ENCODE measurements around the gene SERPINF2. TPM values are rescaled to one million over a fixed set of nuclear protein-coding genes. Genes with fewer than 3 reads are reported as not detected.

The SERPINF2 gene
- total RNA-seq, 4 donors from 2014 or later = 6.0 to 28.8 (median 9.1) TPM

- no peak for ATAC-seq (ENCODE audit: low FRiP score)
- DNase-seq (ENCODE audit: low spot score) = no peak
- TF ChIP-seq CTCF (IDR thresholded peaks at IDR 0.05) = no peak
Observed at GRCh38 chr17:1731194-1731506, 11.5 kb upstream of the SERPINF2 start.

- ATAC-seq (ENCODE audit: low FRiP score) (no peak), DNase-seq (ENCODE audit: low spot score) (no peak)
- no peak for TF ChIP-seq CTCF (IDR thresholded peaks at IDR 0.05)
Observed at GRCh38 chr17:1732241-1732832, 10.3 kb upstream of the SERPINF2 start.

GRCh38 chr17:1732833-1733321, 9.8 kb upstream of the SERPINF2 start:
- no peak for ATAC-seq (ENCODE audit: low FRiP score)
- no peak for TF ChIP-seq CTCF (IDR thresholded peaks at IDR 0.05)
- no peak for DNase-seq (ENCODE audit: low spot score)

- ATAC-seq (ENCODE audit: low FRiP score) (no peak), DNase-seq (ENCODE audit: low spot score) (no peak)
- no peak for TF ChIP-seq CTCF (IDR thresholded peaks at IDR 0.05)
Observed at GRCh38 chr17:1733759-1734158, 8.9 kb upstream of the SERPINF2 start.

GRCh38 chr17:1735418-1735817, 7.3 kb upstream of the SERPINF2 start:
- ATAC-seq (ENCODE audit: low FRiP score) (no peak), DNase-seq (ENCODE audit: low spot score) (no peak)
- no peak for TF ChIP-seq CTCF (IDR thresholded peaks at IDR 0.05)

GRCh38 chr17:1735834-1736347, 6.8 kb upstream of the SERPINF2 start:
- no peak for ATAC-seq (ENCODE audit: low FRiP score)
- TF ChIP-seq CTCF (IDR thresholded peaks at IDR 0.05) = no peak
- DNase-seq (ENCODE audit: low spot score) = no peak

Measured in omental fat pad (tissue), 4 donors.